Loucy (cell line): ENCODE results near the gene EMP1.

Experiments
- H2AFZ ChIP-seq: fragments of 200-600 bp; sonication (generic); 2 replicates; pipeline ENCODE4 v1.6.0; 2016; ENCODE audit warnings: antibody characterized with exemption, mild to moderate bottlenecking, low read length, moderate library complexity
- H3F3A ChIP-seq: fragments of 200-600 bp; 2 replicates; pipeline ENCODE4 v1.6.0; 2016; ENCODE audit warnings: antibody characterized with exemption, low read depth, mild to moderate bottlenecking
- H3K27me3 ChIP-seq: fragments of 200-600 bp; sonication (generic); 2 replicates; pipeline ENCODE4 v1.6.1; 2014; ENCODE audit warnings: low read length, mild to moderate bottlenecking; ENCODE audit not compliant: insufficient read depth, poor library complexity, severe bottlenecking
- H3K36me3 ChIP-seq: fragments of 200-600 bp; sonication (generic); 2 replicates; pipeline ENCODE4 v1.6.1; 2016; ENCODE audit warnings: low read length; ENCODE audit not compliant: insufficient read depth
- H3K4me1 ChIP-seq: fragments of 200-600 bp; sonication (generic); 2 replicates; pipeline ENCODE4 v1.5.1; 2014; ENCODE audit warnings: low read length, mild to moderate bottlenecking; ENCODE audit not compliant: insufficient read depth, poor library complexity, severe bottlenecking
- H3K4me2 ChIP-seq: fragments of 200-600 bp; sonication (generic); 2 replicates; pipeline ENCODE4 v1.6.0; 2014; ENCODE audit warnings: antibody characterized with exemption, low read length, low read depth, mild to moderate bottlenecking; ENCODE audit not compliant: poor library complexity, severe bottlenecking
- H3K4me3 ChIP-seq: fragments of 200-600 bp; sonication (generic); 2 replicates; pipeline ENCODE4 v1.5.1; 2014; ENCODE audit warnings: low read length, mild to moderate bottlenecking, mixed read lengths; ENCODE audit not compliant: poor library complexity, severe bottlenecking
- H3K79me2 ChIP-seq: fragments of 200-600 bp; sonication (generic); 2 replicates; pipeline ENCODE4 v1.6.1; 2014; ENCODE audit warnings: low read length; ENCODE audit not compliant: insufficient read depth
- H3K9ac ChIP-seq: fragments of 200-600 bp; sonication (generic); 2 replicates; pipeline ENCODE4 v1.6.0; 2014; ENCODE audit warnings: mild to moderate bottlenecking, low read depth, low read length, moderate library complexity; ENCODE audit not compliant: poor library complexity, severe bottlenecking
- H3K9me2 ChIP-seq: fragments of 200-600 bp; sonication (generic); replicated peaks from 2 replicates; pipeline ENCODE4 v1.6.1; 2016; ENCODE audit warnings: low read depth, low read length, mixed read lengths
- H3K9me3 ChIP-seq: fragments of 200-600 bp; sonication (generic); 2 replicates; pipeline ENCODE4 v1.6.1; 2014; ENCODE audit warnings: mild to moderate bottlenecking, antibody characterized with exemption, low read length, low read depth; ENCODE audit not compliant: insufficient read depth
- H4K20me1 ChIP-seq: fragments of 200-600 bp; sonication (generic); 2 replicates; pipeline ENCODE4 v1.6.0; 2014; ENCODE audit warnings: antibody characterized with exemption, low read length, mild to moderate bottlenecking; ENCODE audit not compliant: insufficient read depth, poor library complexity, severe bottlenecking
- EZH2phosphoT487 ChIP-seq: fragments of 200-600 bp; IDR thresholded peaks from 2 replicates; pipeline ENCODE4 v1.6.1; 2018; ENCODE audit warnings: antibody characterized with exemption, mild to moderate bottlenecking, moderate library complexity, borderline replicate concordance
- TF ChIP-seq, protein P1 (sequence below): fragments of 200-600 bp; sonication (generic); conservative IDR thresholded peaks from 2 replicates; pipeline ENCODE4 v1.5.1; 2014; ENCODE audit warnings: mild to moderate bottlenecking, antibody characterized with exemption, low read length

EMP1 gene

DNA sequence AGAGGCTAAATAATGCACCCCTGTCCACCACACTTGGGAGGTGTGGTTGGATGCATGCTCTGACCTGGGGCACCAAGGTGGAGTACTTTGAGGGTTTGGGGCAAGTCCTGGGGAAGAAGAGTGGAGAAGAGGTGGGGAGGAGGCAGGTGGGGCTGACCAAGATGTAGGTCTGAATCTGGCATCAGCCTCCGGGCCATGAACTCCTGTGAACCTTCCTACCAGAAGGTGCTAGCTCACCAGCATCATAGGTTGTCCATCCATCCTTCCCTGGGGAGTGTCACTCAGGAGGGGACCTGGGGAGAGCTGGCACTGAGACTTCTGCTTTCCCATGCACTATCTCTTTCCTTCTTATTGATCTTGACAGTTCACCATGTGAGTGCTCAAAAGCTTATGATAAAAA lies 13.6 kb upstream of the EMP1 start:
- H2AFZ ChIP-seq: no peak overlapping the region
- no peak overlapping the region for H3K4me3 ChIP-seq
- H3K36me3 ChIP-seq: no peaks in the 10 kb centered on the region
- H3K4me1 ChIP-seq: peaks cover 62% of the 10 kb centered on the region
- no peaks in the 10 kb centered on the region for H3K27me3 ChIP-seq
- H3K9ac ChIP-seq: no peak overlapping the region
- no peak overlapping the region for H3K4me2 ChIP-seq
- no peaks in the 10 kb centered on the region for H3K79me2 ChIP-seq
- H3K9me3 ChIP-seq: no peaks in the 10 kb centered on the region
- TF ChIP-seq, protein P1, sequence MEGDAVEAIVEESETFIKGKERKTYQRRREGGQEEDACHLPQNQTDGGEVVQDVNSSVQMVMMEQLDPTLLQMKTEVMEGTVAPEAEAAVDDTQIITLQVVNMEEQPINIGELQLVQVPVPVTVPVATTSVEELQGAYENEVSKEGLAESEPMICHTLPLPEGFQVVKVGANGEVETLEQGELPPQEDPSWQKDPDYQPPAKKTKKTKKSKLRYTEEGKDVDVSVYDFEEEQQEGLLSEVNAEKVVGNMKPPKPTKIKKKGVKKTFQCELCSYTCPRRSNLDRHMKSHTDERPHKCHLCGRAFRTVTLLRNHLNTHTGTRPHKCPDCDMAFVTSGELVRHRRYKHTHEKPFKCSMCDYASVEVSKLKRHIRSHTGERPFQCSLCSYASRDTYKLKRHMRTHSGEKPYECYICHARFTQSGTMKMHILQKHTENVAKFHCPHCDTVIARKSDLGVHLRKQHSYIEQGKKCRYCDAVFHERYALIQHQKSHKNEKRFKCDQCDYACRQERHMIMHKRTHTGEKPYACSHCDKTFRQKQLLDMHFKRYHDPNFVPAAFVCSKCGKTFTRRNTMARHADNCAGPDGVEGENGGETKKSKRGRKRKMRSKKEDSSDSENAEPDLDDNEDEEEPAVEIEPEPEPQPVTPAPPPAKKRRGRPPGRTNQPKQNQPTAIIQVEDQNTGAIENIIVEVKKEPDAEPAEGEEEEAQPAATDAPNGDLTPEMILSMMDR: no peak
- TF ChIP-seq EZH2phosphoT487: no peak
- H3K9me2 ChIP-seq: no peaks in the 10 kb centered on the region
- H4K20me1 ChIP-seq: no peaks in the 10 kb centered on the region
- peaks cover 10% of the 10 kb centered on the region for H3F3A ChIP-seq

DNA sequence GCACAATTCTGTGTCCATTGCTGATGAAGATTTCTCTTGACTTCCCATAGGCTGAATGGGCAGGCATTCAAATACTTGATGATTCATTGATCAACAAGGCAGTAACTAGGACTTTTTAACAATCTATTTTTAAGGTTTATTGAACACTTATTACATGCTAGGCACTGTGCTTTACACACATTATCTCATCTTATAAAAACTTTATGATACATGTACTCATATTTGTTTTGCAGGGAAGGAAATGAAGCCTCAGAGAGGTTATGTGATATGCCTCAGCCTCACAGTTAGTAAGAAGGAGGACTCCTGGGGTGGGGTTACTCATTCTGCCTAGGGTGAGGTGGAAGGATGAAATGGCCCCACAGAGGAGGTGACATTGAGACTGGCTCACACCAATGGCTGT lies 12.9 kb upstream of the EMP1 start:
- Histone ChIP-seq H3K9me3 (no peaks in the 10 kb centered on the region), H3K9ac (no peak overlapping the region), H3F3A (peaks cover 6% of the 10 kb centered on the region; the same call in 1 of the 2 replicates), H3K36me3 (no peaks in the 10 kb centered on the region), H3K4me1 (peaks cover 58% of the 10 kb centered on the region), H3K4me2 (no peak overlapping the region), H3K9me2 (no peaks in the 10 kb centered on the region), H3K27me3 (no peaks in the 10 kb centered on the region), H2AFZ (no peak overlapping the region), H3K79me2 (no peaks in the 10 kb centered on the region), H3K4me3 (no peak overlapping the region), H4K20me1 (no peaks in the 10 kb centered on the region)
- no peak for TF ChIP-seq EZH2phosphoT487
- TF ChIP-seq, protein P1: no peak

DNA sequence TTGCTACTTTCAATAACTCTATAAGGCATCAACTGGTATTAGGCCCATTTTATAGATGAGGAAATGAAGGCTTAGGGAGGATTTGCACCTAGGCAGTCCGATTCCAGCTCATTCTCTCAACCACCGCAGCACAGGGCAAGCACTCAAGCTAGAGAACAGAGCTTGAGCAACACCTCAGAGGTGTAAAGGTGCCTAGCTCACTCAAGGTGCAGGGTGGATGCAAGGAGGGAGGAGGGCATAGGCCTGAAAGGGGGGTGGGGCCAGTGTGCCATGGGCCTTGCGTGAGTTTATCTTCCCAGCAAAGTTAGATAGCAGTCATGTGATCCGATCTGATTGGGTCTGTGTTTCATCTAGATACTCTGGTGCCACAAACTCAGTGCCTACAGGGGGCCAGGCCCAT lies 10.2 kb upstream of the EMP1 start:
- no peaks in the 10 kb centered on the region for H3K9me2 ChIP-seq
- H3K4me1 ChIP-seq: peaks cover 51% of the 10 kb centered on the region
- no peaks in the 10 kb centered on the region for H3K9me3 ChIP-seq
- H3F3A ChIP-seq: no peaks in the 10 kb centered on the region
- no peaks in the 10 kb centered on the region for H3K79me2 ChIP-seq
- no peak overlapping the region for H2AFZ ChIP-seq
- H3K27me3 ChIP-seq: no peaks in the 10 kb centered on the region
- no peaks in the 10 kb centered on the region for H4K20me1 ChIP-seq
- H3K36me3 ChIP-seq: no peaks in the 10 kb centered on the region
- no peak for TF ChIP-seq EZH2phosphoT487
- TF ChIP-seq, protein P1: no peak
- H3K9ac ChIP-seq: no peak overlapping the region
- no peak overlapping the region for H3K4me2 ChIP-seq
- no peak overlapping the region for H3K4me3 ChIP-seq
